MCF 10A (cell line): ENCODE measurements around the gene SRC. TPM values are rescaled to one million over a fixed set of nuclear protein-coding genes. Genes with fewer than 3 reads are reported as not detected.

Source experiments
- BruUV-seq: library from RNA; stranded (reverse); fragments of 400-500 nt; replicated peaks from 2 replicates; lab custom pipeline; 2021; lab: Mats Ljungman, UMichigan
- CTCF ChIA-PET: fragments of 300-600 bp; sonication (Branson Sonifier 250); formaldehyde crosslinking; extraction: SDS; loops from one replicate; lab custom pipeline; 2021; ENCODE audit warnings: antibody characterized with exemption, inconsistent platforms; lab: Yijun Ruan, JAX
- POLR2A ChIA-PET: fragments of 300-600, 350-650 bp; sonication (Branson Sonifier 250); formaldehyde crosslinking; extraction: SDS; loops from one replicate; lab custom pipeline; 2020; ENCODE audit warnings: antibody characterized with exemption, inconsistent platforms; lab: Yijun Ruan, JAX
- DNase-seq: peaks from one replicate; pipeline ENCODE4 v3.0.0-alpha.2; 2018; ENCODE audit not compliant: unreplicated experiment
- H3K27ac Mint-ChIP-seq: one replicate; pipeline ENCODE4 v1.8.0; 2022; ENCODE audit warnings: mild to moderate bottlenecking, low read depth, mixed read lengths; ENCODE audit not compliant: unreplicated experiment
- H3K27me3 Mint-ChIP-seq: one replicate; pipeline ENCODE4 v1.8.0; 2022; ENCODE audit warnings: mixed read lengths; ENCODE audit not compliant: insufficient read depth, unreplicated experiment
- H3K36me3 Mint-ChIP-seq: one replicate; pipeline ENCODE4 v1.8.0; 2022; ENCODE audit warnings: mild to moderate bottlenecking, moderate library complexity, mixed read lengths; ENCODE audit not compliant: insufficient read depth, unreplicated experiment
- H3K4me1 Mint-ChIP-seq: one replicate; pipeline ENCODE4 v1.8.0; 2022; ENCODE audit warnings: mixed read lengths; ENCODE audit not compliant: insufficient read depth, unreplicated experiment
- H3K4me3 Mint-ChIP-seq: one replicate; pipeline ENCODE4 v1.8.0; 2022; ENCODE audit warnings: mild to moderate bottlenecking, moderate library complexity, mixed read lengths; ENCODE audit not compliant: unreplicated experiment
- H3K9me3 Mint-ChIP-seq: one replicate; pipeline ENCODE4 v1.8.0; 2022; ENCODE audit warnings: mixed read lengths; ENCODE audit not compliant: unreplicated experiment
- intact Hi-C: fragments of 100-400 bp; cut with micrococcal nuclease; formaldehyde crosslinking; loops from 2 replicates; pipeline ENCODE4 v1.14.1; 2022
- total RNA-seq: library from RNA; stranded (reverse); gene quantifications from 2 replicates; pipeline ENCODE4 v1.2.3, GENCODE V29; 2022
- TF ChIP-seq, protein P1 (sequence below): fragments of 200-600 bp; IDR thresholded peaks from one replicate; pipeline ENCODE4 v1.8.0; 2022; ENCODE audit warnings: antibody characterized with exemption, mild to moderate bottlenecking; ENCODE audit not compliant: unreplicated experiment

Gene SRC
- total RNA-seq, 1 experiment from 2014 or later, result 28.1 TPM

DNA sequence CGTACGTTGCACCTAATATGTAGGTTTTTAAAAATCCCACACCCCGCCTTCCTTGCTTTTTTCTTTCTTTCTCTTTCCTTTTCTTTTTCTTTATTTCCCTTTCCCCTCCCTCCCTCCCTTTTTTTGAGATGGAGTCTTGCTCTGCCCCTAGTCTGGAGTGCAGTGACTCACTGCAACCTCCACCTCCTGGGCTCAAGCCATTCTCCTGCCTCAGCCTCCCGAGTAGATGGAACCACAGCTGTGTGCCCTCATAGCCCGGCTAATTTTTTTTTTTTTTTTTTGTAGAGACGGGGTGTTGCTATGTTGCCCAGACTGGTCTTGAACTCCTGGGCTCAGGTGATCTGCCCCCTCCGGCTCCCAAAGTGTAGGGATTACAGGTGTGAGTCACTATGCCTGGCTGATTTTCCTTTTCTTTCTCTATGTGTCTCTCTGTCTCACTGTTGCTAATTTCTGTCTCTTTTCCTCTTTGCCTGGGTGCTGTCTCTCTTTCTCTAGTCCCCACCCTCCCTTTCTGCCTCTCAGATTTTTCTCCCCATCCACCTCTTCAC is 61.2 kb downstream of the SRC start:
- BruUV-seq, result no TSS peak
- intact Hi-C loops, result loop anchor here (5.0 kb wide), 1 partner anchor 120 kb away; the partner anchor contains the start of gene BLCAP
- Mint-ChIP-seq H3K27me3 (no peaks in the 10 kb centered on the region), H3K4me3 (peak overlapping the region; percentile 64), H3K4me1 (peaks cover 12% of the 10 kb centered on the region), H3K27ac (peak overlapping the region; percentile 43), H3K36me3 (peaks cover 20% of the 10 kb centered on the region), H3K9me3 (no peaks in the 10 kb centered on the region)
- TF ChIP-seq, protein P1, sequence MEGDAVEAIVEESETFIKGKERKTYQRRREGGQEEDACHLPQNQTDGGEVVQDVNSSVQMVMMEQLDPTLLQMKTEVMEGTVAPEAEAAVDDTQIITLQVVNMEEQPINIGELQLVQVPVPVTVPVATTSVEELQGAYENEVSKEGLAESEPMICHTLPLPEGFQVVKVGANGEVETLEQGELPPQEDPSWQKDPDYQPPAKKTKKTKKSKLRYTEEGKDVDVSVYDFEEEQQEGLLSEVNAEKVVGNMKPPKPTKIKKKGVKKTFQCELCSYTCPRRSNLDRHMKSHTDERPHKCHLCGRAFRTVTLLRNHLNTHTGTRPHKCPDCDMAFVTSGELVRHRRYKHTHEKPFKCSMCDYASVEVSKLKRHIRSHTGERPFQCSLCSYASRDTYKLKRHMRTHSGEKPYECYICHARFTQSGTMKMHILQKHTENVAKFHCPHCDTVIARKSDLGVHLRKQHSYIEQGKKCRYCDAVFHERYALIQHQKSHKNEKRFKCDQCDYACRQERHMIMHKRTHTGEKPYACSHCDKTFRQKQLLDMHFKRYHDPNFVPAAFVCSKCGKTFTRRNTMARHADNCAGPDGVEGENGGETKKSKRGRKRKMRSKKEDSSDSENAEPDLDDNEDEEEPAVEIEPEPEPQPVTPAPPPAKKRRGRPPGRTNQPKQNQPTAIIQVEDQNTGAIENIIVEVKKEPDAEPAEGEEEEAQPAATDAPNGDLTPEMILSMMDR, result no peak
- ChIA-PET POLR2A (interaction anchor here (0.6 to 0.9 kb wide), 5 partner anchors 51 to 166 kb away, joined by 3 read pairs; no protein-coding TSS in a partner anchor), CTCF (no interaction called here)
- DNase-seq, result peak; percentile 52

DNA sequence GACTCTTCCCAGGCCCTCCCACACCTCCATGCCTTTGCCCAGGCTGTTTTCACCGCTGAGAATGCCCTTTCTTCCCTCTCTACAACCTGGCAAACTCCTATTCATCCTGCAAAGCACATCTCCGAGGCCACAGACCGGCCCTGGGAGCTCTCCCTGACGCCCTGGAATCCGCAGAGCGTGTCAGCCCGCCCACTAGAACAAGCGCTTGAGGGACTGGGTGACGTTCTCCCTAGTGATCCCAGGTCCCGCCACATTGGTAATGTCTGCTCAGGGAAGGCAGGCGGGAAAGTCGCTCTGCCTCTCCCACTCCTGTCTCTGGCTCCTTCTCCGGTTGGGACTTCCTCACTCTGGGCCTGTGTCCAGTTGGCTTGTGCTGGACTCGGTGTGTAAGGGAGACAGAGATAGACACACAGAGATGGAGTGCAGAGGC is 61.6 kb downstream of the SRC start:
- no TSS peak for BruUV-seq
- Mint-ChIP-seq H3K27me3 (no peaks in the 10 kb centered on the region), H3K9me3 (no peaks in the 10 kb centered on the region), H3K4me3 (peak overlapping the region; percentile 64), H3K27ac (peak overlapping the region; percentile 43), H3K36me3 (peaks cover 17% of the 10 kb centered on the region), H3K4me1 (peaks cover 12% of the 10 kb centered on the region)
- ChIA-PET CTCF (interaction anchor here (0.6 kb wide), 1 partner anchor 124 kb away, joined by 3 read pairs; no protein-coding TSS in a partner anchor), POLR2A (interaction anchor here (0.6 kb wide), 1 partner anchor 300 kb away, joined by 4 read pairs; no protein-coding TSS in a partner anchor)
- intact Hi-C loops, result loop anchor here (5.0 kb wide), 1 partner anchor 120 kb away; the partner anchor contains the start of gene BLCAP
- no peak for DNase-seq
- TF ChIP-seq, protein P1, result no peak

DNA sequence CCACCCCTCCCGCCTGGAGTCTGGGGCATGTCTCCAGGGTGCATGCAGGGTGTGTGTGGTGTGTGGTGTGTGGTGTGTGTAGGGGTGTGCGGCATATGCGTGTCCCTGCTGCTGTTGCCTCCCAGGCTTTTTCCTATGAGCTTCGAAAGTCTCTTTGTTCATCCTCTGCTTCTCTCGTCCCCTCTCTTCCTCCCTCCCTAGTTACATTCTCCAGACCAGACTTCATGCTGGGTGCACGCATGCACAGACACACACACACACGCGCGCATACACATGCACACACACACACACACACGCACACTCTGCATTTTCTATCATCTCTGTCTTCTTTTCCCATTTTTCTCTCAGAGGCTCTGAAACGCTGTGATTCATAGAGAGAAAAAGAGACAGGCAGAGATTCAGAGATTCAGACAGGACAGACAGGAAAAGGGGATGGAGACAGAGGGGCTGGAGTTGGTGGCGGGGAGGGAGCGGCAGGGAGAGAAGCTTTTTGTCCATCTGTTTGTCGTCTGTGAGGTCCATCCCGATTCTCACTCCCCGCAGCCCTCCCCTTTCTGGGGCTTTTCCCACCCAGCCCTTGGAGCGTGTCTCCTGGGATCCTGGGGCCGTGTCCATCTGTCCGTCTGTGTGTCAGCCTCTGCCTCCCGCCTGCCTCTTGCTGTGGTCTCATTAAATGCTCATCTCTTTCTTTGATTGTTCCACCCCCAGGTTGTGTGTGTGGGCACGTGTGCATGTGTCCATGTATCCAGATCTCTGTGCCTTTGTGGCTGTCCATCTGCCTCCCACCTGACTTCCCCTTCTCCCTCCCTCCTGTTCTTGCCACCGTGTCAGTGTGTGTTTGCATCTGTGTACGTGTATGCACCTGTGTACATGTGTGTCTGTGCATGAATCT is 62.6 kb downstream of the SRC start:
- Mint-ChIP-seq H3K4me3 (no peak overlapping the region), H3K36me3 (peaks cover 14% of the 10 kb centered on the region), H3K4me1 (peaks cover 12% of the 10 kb centered on the region), H3K27me3 (no peaks in the 10 kb centered on the region), H3K9me3 (no peaks in the 10 kb centered on the region), H3K27ac (no peak overlapping the region)
- CTCF ChIA-PET, result no interaction called here
- no peak for DNase-seq
- intact Hi-C loops, result loop anchor here (5.0 kb wide), 1 partner anchor 119 kb away; the partner anchor contains the start of gene BLCAP
- BruUV-seq, result no TSS peak
- POLR2A ChIA-PET, result no interaction called here
- TF ChIP-seq, protein P1, result no peak
